HepG2 (cell line): ENCODE results near the gene VWA3B. TPM values are rescaled to one million over a fixed set of nuclear protein-coding genes. Genes with fewer than 3 reads are reported as not detected.

Source experiments
- ATAC-seq: fragments of 200-7000 bp; cut with Tn5 transposase; 3 replicates; pipeline ENCODE4 v1.9.1; 2020; ENCODE audit warnings: mild to moderate bottlenecking, moderate library complexity
- BruUV-seq: library from RNA; stranded (reverse); fragments of 400-500 nt; replicated peaks from 2 replicates; lab custom pipeline; 2021; lab: Mats Ljungman, UMichigan
- CTCF ChIA-PET: fragments of 300-600 bp; formaldehyde crosslinking; extraction: SDS; loops from one replicate; lab custom pipeline; 2021; ENCODE audit warnings: low total read pairs, inconsistent platforms, low intra/inter-chr PET ratio; lab: Yijun Ruan, JAX
- POLR2A ChIA-PET: fragments of 350-600 bp; sonication (Branson Sonifier 250); formaldehyde crosslinking; loops from one replicate; lab custom pipeline; 2020; ENCODE audit warnings: antibody characterized with exemption, inconsistent platforms; lab: Yijun Ruan, JAX
- DNase-seq: peaks from one replicate; pipeline ENCODE4 v3.0.0-alpha.2; 2015; ENCODE audit warnings: low spot score
- FAIRE-seq: peaks from 3 replicates; lab custom pipeline; 2011; peaks lifted over from hg19 to GRCh38; lab: Jason Lieb, UNC
- H2AFZ ChIP-seq: one replicate; pipeline ENCODE4 v1.6.1; 2011; ENCODE audit warnings: low read length, inconsistent platforms
- H3K27ac ChIP-seq: fragments of 300-600 bp; 3 replicates; pipeline ENCODE4 v1.8.0; 2011; ENCODE audit warnings: mixed run types, mild to moderate bottlenecking, mixed read lengths, low read length, inconsistent platforms; ENCODE audit not compliant: insufficient read depth; ENCODE audit errors: extremely low read length
- H3K27me3 ChIP-seq, 2 experiments: fragments of 200-600 bp in 1 of 2; 2 replicates in 1 of 2; 3 replicates in 1 of 2; pipeline versions ENCODE4 v1.6.0 to v1.8.0; 2011; ENCODE audit warnings: low read length in 2 of 2, mild to moderate bottlenecking in 2 of 2, moderate library complexity in 2 of 2, inconsistent platforms in 1 of 2; ENCODE audit not compliant: insufficient read depth in 2 of 2, control insufficient read depth in 1 of 2
- H3K36me3 ChIP-seq, 2 experiments: fragments of 200-600 bp in 1 of 2; replicated peaks in 1 of 2; 2 replicates in 1 of 2; 3 replicates in 1 of 2; pipeline versions ENCODE4 v1.5.1 to v1.8.0; 2011; ENCODE audit warnings: low read length in 2 of 2, inconsistent platforms in 1 of 2; ENCODE audit not compliant: insufficient read depth in 2 of 2, control insufficient read depth in 1 of 2
- H3K4me1 ChIP-seq: 2 replicates; pipeline ENCODE4 v1.5.1; 2012; ENCODE audit warnings: low read length, inconsistent platforms; ENCODE audit not compliant: insufficient read depth
- H3K4me2 ChIP-seq: 2 replicates; pipeline ENCODE4 v1.6.0; 2011; ENCODE audit warnings: low read depth, low read length, inconsistent platforms
- H3K4me3 ChIP-seq, 3 experiments: fragments of 200-600 bp in 1 of 3; sonication (generic), shearing (Covaris generic) in 1 of 3; replicated peaks in 1 of 3; 2 replicates each; pipeline ENCODE4 v1.5.1; 2011 to 2016; ENCODE audit warnings: low read length in 3 of 3, inconsistent platforms in 2 of 3, low read depth in 2 of 3, mild to moderate bottlenecking in 2 of 3, control low read depth in 1 of 3, mixed read lengths in 1 of 3; ENCODE audit not compliant: insufficient read depth in 1 of 3
- H3K79me2 ChIP-seq: one replicate; pipeline ENCODE4 v1.6.1; 2011; ENCODE audit warnings: low read length, inconsistent platforms; ENCODE audit not compliant: insufficient read depth
- H3K9ac ChIP-seq: 2 replicates; pipeline ENCODE4 v1.6.0; 2011; ENCODE audit warnings: mild to moderate bottlenecking, low read depth, low read length, inconsistent platforms; ENCODE audit not compliant: insufficient read depth
- H3K9me3 ChIP-seq: 2 replicates; pipeline ENCODE4 v1.5.1; 2012; ENCODE audit warnings: mild to moderate bottlenecking, low read length
- H4K20me1 ChIP-seq: 2 replicates; pipeline ENCODE4 v1.6.0; 2011; ENCODE audit warnings: inconsistent platforms, mild to moderate bottlenecking, low read length, moderate library complexity; ENCODE audit not compliant: insufficient read depth
- ELF3 ChIP-seq: IDR thresholded peaks from 2 replicates; pipeline ENCODE4 v1.6.1; 2016; ENCODE audit warnings: missing genetic modification reagents, missing compliant biosample characterization
- LCORL ChIP-seq, 2 experiments: fragments of 450-650 bp in 1 of 2; sonication (generic) in 1 of 2; formaldehyde crosslinking in 1 of 2; IDR thresholded peaks; 2 replicates each; pipeline versions ENCODE4 v1.5.0 to v1.6.1; 2017 to 2020; ENCODE audit warnings: antibody characterized with exemption in 1 of 2, missing genetic modification reagents in 1 of 2
- MTF2 ChIP-seq: sonication (generic); formaldehyde crosslinking; IDR thresholded peaks from 2 replicates; pipeline ENCODE4 v1.5.0; 2020; ENCODE audit warnings: missing genetic modification reagents, borderline replicate concordance
- POLR2G ChIP-seq: fragments of 200-400 bp; formaldehyde crosslinking; IDR thresholded peaks from 2 replicates; pipeline ENCODE4 v1.6.1; 2018; ENCODE audit warnings: mild to moderate bottlenecking, low read depth, low read length, moderate library complexity
- TSC22D2 ChIP-seq: sonication (generic); formaldehyde crosslinking; IDR thresholded peaks from 2 replicates; pipeline ENCODE4 v1.5.1; 2020; ENCODE audit warnings: missing genetic modification reagents, mild to moderate bottlenecking, borderline replicate concordance
- ZC3H13 ChIP-seq: sonication (generic); formaldehyde crosslinking; IDR thresholded peaks from 2 replicates; pipeline ENCODE4 v1.8.1; 2023; ENCODE audit warnings: mild to moderate bottlenecking, missing genetic modification reagents, moderate library complexity
- ZNF564 ChIP-seq: sonication (generic); formaldehyde crosslinking; IDR thresholded peaks from 2 replicates; pipeline ENCODE4 v1.8.1; 2023; ENCODE audit warnings: mild to moderate bottlenecking, missing genetic modification reagents
- ZNF850 ChIP-seq: sonication (generic); formaldehyde crosslinking; conservative IDR thresholded peaks from 2 replicates; pipeline ENCODE4 v1.9.0; 2021; ENCODE audit warnings: mild to moderate bottlenecking, missing genetic modification reagents
- WGBS: methylation state at CpG from one replicate; pipeline ENCODE4 v1.1.6; 2017; ENCODE audit warnings: low lambda C conversion rate; 5-methylcytosine and 5-hydroxymethylcytosine counted together
- in situ Hi-C: cut with HindIII; loops from 2 replicates; pipeline ENCODE4 v1.10.0; 2017; ENCODE audit warnings: low pct_unique_long_range_greater_than_20kb; ENCODE audit not compliant: extremely low pct_ligation_motif_present
- intact Hi-C: fragments of 100-400 bp; cut with micrococcal nuclease; formaldehyde crosslinking; loops from one replicate; pipeline ENCODE4 v1.10.0; 2022; ENCODE audit not compliant: unreplicated experiment
- polyA plus RNA-seq, 8 experiments: library from polyadenylated mRNA; depleted of rRNA in 3 of 8; stranded (reverse) in 7 of 8; unstranded in 1 of 8; fragments of >200 nt; fragmentation: Illumina TruSeq in 4 of 8; extraction: Trizol in 4 of 8; gene quantifications; 2 replicates each; pipeline versions ENCODE4 v1.2.1 to v1.2.3, GENCODE V29; 2011 to 2016; ENCODE audit warnings: low read depth in 4 of 8, missing spikeins in 1 of 8, mixed read lengths in 1 of 8; ENCODE audit not compliant: insufficient read depth in 1 of 8
- total RNA-seq, 5 experiments: library from RNA; depleted of rRNA; stranded (reverse); fragments of >200 nt; fragmentation: Illumina TruSeq; extraction: Trizol; gene quantifications; 2 replicates each; pipeline ENCODE4 v1.2.3, GENCODE V29; 2016; ENCODE audit warnings: low read depth in 1 of 5
- TF ChIP-seq, protein P1 (sequence below): sonication (generic); formaldehyde crosslinking; conservative IDR thresholded peaks from 2 replicates; pipeline ENCODE4 v1.8.0; 2022; ENCODE audit warnings: mild to moderate bottlenecking, moderate library complexity, missing genetic modification reagents
- TF ChIP-seq, protein P2 (sequence below): sonication (generic); formaldehyde crosslinking; IDR thresholded peaks from 2 replicates; pipeline ENCODE4 v1.4.0; 2020; ENCODE audit warnings: missing genetic modification reagents

The VWA3B gene
- total and polyA plus RNA-seq, 2 of the 13 experiments (the other 11 are each of a cell fraction or from before 2014, with no cell fraction given): not detected

DNA sequence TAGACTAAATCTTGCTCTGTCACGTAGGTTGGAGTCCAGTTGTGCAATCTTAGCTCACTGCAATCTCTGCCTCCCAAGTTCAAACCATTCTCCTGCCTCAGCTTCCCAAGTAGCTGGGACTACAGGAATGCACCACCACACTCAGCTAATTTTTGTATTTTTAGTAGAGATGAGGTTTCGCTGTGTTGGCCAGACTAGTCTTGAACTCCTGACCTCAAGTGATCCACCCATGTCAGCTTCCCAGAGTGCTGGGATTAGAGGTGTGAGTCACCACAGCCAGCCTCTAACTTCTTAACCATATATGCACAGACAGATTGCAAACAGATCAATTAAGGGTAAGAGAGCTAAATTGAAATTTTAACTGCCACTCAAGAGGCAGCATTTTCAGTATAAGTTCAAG lies 237.2 kb downstream of the VWA3B start (continued):
- TF ChIP-seq, protein P1, sequence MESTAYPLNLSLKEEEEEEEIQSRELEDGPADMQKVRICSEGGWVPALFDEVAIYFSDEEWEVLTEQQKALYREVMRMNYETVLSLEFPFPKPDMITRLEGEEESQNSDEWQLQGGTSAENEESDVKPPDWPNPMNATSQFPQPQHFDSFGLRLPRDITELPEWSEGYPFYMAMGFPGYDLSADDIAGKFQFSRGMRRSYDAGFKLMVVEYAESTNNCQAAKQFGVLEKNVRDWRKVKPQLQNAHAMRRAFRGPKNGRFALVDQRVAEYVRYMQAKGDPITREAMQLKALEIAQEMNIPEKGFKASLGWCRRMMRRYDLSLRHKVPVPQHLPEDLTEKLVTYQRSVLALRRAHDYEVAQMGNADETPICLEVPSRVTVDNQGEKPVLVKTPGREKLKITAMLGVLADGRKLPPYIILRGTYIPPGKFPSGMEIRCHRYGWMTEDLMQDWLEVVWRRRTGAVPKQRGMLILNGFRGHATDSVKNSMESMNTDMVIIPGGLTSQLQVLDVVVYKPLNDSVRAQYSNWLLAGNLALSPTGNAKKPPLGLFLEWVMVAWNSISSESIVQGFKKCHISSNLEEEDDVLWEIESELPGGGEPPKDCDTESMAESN (CRISPR knock-in tag): no peak

DNA sequence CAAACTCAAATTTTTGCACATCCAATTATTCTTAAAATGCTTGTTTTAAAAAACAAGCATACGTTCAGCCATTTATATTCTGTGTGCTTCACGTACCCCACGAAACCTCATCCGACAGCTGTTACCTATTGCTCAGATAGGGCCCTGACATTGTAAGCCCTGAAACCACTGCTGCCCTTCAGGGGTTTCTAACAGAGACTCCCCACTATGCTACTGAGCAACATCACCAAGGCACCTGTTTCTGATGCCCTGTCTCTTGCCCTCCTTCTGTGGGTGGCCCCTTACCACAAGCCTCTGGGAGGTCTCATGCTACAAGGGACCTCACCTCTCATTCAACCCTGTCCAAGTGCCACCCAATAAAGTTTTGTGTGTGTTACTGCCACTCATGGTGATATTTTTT lies 240.8 kb downstream of the VWA3B start:
- Histone ChIP-seq H3K79me2 (no peaks in the 10 kb centered on the region), H3K4me1 (no peaks in the 10 kb centered on the region), H3K27ac (no peak overlapping the region), H3K36me3 (no peaks in the 10 kb centered on the region), H2AFZ (no peak overlapping the region), H3K4me2 (no peak overlapping the region), H3K9me3 (peaks cover 15% of the 10 kb centered on the region), H4K20me1 (no peaks in the 10 kb centered on the region), H3K4me3 (no peak overlapping the region), H3K9ac (no peak overlapping the region), H3K27me3 (peaks cover 0 to 11% of the 10 kb centered on the region in 2 experiments; a peak in 4 of 5 replicates)
- ATAC-seq (no peak), FAIRE-seq (no peak), DNase-seq (no peak)
- intact Hi-C loops (no loop called here), in situ Hi-C loops (no loop called here)
- ChIA-PET POLR2A (no interaction called here), CTCF (no interaction called here)
- BruUV-seq: no TSS peak
- 86% methylated on average over 4 of the region's 4 CpGs for WGBS
- TF ChIP-seq ZNF850 (CRISPR knock-in tag) (no peak), ZC3H13 (CRISPR knock-in tag) (no peak), MTF2 (no peak), ELF3 (CRISPR knock-in tag) (no peak), POLR2G (no peak), TSC22D2 (CRISPR knock-in tag) (no peak), LCORL (IDR thresholded peaks at IDR 0.05) (no peak), LCORL (CRISPR knock-in tag; IDR thresholded peaks at IDR 0.05) (no peak), ZNF564 (CRISPR knock-in tag) (no peak)
- TF ChIP-seq, protein P2, sequence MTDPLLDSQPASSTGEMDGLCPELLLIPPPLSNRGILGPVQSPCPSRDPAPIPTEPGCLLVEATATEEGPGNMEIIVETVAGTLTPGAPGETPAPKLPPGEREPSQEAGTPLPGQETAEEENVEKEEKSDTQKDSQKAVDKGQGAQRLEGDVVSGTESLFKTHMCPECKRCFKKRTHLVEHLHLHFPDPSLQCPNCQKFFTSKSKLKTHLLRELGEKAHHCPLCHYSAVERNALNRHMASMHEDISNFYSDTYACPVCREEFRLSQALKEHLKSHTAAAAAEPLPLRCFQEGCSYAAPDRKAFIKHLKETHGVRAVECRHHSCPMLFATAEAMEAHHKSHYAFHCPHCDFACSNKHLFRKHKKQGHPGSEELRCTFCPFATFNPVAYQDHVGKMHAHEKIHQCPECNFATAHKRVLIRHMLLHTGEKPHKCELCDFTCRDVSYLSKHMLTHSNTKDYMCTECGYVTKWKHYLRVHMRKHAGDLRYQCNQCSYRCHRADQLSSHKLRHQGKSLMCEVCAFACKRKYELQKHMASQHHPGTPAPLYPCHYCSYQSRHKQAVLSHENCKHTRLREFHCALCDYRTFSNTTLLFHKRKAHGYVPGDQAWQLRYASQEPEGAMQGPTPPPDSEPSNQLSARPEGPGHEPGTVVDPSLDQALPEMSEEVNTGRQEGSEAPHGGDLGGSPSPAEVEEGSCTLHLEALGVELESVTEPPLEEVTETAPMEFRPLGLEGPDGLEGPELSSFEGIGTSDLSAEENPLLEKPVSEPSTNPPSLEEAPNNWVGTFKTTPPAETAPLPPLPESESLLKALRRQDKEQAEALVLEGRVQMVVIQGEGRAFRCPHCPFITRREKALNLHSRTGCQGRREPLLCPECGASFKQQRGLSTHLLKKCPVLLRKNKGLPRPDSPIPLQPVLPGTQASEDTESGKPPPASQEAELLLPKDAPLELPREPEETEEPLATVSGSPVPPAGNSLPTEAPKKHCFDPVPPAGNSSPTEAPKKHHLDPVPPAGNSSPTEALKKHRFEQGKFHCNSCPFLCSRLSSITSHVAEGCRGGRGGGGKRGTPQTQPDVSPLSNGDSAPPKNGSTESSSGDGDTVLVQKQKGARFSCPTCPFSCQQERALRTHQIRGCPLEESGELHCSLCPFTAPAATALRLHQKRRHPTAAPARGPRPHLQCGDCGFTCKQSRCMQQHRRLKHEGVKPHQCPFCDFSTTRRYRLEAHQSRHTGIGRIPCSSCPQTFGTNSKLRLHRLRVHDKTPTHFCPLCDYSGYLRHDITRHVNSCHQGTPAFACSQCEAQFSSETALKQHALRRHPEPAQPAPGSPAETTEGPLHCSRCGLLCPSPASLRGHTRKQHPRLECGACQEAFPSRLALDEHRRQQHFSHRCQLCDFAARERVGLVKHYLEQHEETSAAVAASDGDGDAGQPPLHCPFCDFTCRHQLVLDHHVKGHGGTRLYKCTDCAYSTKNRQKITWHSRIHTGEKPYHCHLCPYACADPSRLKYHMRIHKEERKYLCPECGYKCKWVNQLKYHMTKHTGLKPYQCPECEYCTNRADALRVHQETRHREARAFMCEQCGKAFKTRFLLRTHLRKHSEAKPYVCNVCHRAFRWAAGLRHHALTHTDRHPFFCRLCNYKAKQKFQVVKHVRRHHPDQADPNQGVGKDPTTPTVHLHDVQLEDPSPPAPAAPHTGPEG (CRISPR knock-in tag): no peak
